Measurements from ENCODE around the gene CARMIL1. TPM values are rescaled to one million over a fixed set of nuclear protein-coding genes. Genes with fewer than 3 reads are reported as not detected.

Gene CARMIL1
- total RNA-seq, 1 experiment from 2014 or later: 25.2 TPM

GRCh38 chr6:25615471-25615870, 336.3 kb downstream of the CARMIL1 start:
- Mint-ChIP-seq H3K9me3 (ENCODE audit: unreplicated experiment) (no peaks in the 10 kb centered on the region), H3K27ac (ENCODE audit: low read depth, unreplicated experiment) (no peak overlapping the region), H3K4me3 (ENCODE audit: unreplicated experiment) (no peak overlapping the region), H3K4me1 (ENCODE audit: insufficient read depth, unreplicated experiment) (no peaks in the 10 kb centered on the region), H3K36me3 (ENCODE audit: insufficient read depth, unreplicated experiment) (peaks cover under 1% of the 10 kb centered on the region), H3K27me3 (ENCODE audit: insufficient read depth, unreplicated experiment) (no peaks in the 10 kb centered on the region)
- ChIA-PET CTCF (interaction anchor here (1.2 kb wide), 1 partner anchor 10 kb away, joined by 4 read pairs; no protein-coding TSS in a partner anchor), POLR2A (interaction anchor here (1.1 kb wide), 1 partner anchor 40 kb away, joined by 4 read pairs; no protein-coding TSS in a partner anchor)
- intact Hi-C loops (cut with micrococcal nuclease): no loop called here
- DNase-seq (ENCODE audit: unreplicated experiment): no peak
- BruUV-seq (replicated peaks): no TSS peak
- TF ChIP-seq CTCF (IDR thresholded peaks at IDR 0.05; ENCODE audit: unreplicated experiment): no peak

- no peaks in the 10 kb centered on the region for H3K9me3 Mint-ChIP-seq (ENCODE audit: unreplicated experiment)
- no peaks in the 10 kb centered on the region for H3K4me1 Mint-ChIP-seq (ENCODE audit: insufficient read depth, unreplicated experiment)
- BruUV-seq (replicated peaks): no TSS peak
- peaks cover 10% of the 10 kb centered on the region for H3K36me3 Mint-ChIP-seq (ENCODE audit: insufficient read depth, unreplicated experiment)
- POLR2A ChIA-PET: interaction anchor here (0.6 kb wide), 1 partner anchor 13 kb away, joined by 3 read pairs; no protein-coding TSS in a partner anchor
- no peak overlapping the region for H3K4me3 Mint-ChIP-seq (ENCODE audit: unreplicated experiment)
- no peak overlapping the region for H3K27ac Mint-ChIP-seq (ENCODE audit: low read depth, unreplicated experiment)
- no peak for TF ChIP-seq CTCF (IDR thresholded peaks at IDR 0.05; ENCODE audit: unreplicated experiment)
- DNase-seq (ENCODE audit: unreplicated experiment): no peak
- CTCF ChIA-PET: interaction anchor here (0.6 kb wide), 1 partner anchor 13 kb away, joined by 3 read pairs; no protein-coding TSS in a partner anchor
- H3K27me3 Mint-ChIP-seq (ENCODE audit: insufficient read depth, unreplicated experiment): no peaks in the 10 kb centered on the region
- intact Hi-C loops (cut with micrococcal nuclease): no loop called here
Observed at GRCh38 chr6:25617997-25618396, 338.8 kb downstream of the CARMIL1 start.

- Mint-ChIP-seq H3K27ac (ENCODE audit: low read depth, unreplicated experiment) (no peak overlapping the region), H3K27me3 (ENCODE audit: insufficient read depth, unreplicated experiment) (no peaks in the 10 kb centered on the region), H3K4me3 (ENCODE audit: unreplicated experiment) (no peak overlapping the region), H3K36me3 (ENCODE audit: insufficient read depth, unreplicated experiment) (peaks cover 10% of the 10 kb centered on the region), H3K9me3 (ENCODE audit: unreplicated experiment) (no peaks in the 10 kb centered on the region), H3K4me1 (ENCODE audit: insufficient read depth, unreplicated experiment) (no peaks in the 10 kb centered on the region)
- no peak for TF ChIP-seq CTCF (IDR thresholded peaks at IDR 0.05; ENCODE audit: unreplicated experiment)
- CTCF ChIA-PET: interaction anchor here (0.7 to 0.8 kb wide), 3 partner anchors 18 to 55 kb away, joined by 3 to 4 read pairs (median 3); no protein-coding TSS in a partner anchor
- intact Hi-C loops (cut with micrococcal nuclease): no loop called here
- BruUV-seq (replicated peaks): no TSS peak
- DNase-seq (ENCODE audit: unreplicated experiment): no peak
- POLR2A ChIA-PET: no interaction called here
Observed at GRCh38 chr6:25619217-25619616, 340.0 kb downstream of the CARMIL1 start.

GRCh38 chr6:25620391-25620790, 341.2 kb downstream of the CARMIL1 start:
- no TSS peak for BruUV-seq (replicated peaks)
- ChIA-PET CTCF (interaction anchor here (0.6 kb wide), 1 partner anchor 12 kb away, joined by 3 read pairs; no protein-coding TSS in a partner anchor), POLR2A (interaction anchor here (1.0 kb wide), 1 partner anchor 28 kb away, joined by 3 read pairs; no protein-coding TSS in a partner anchor)
- H3K4me3 Mint-ChIP-seq (ENCODE audit: unreplicated experiment): no peak overlapping the region
- H3K27me3 Mint-ChIP-seq (ENCODE audit: insufficient read depth, unreplicated experiment): no peaks in the 10 kb centered on the region
- no peak for DNase-seq (ENCODE audit: unreplicated experiment)
- no peaks in the 10 kb centered on the region for H3K4me1 Mint-ChIP-seq (ENCODE audit: insufficient read depth, unreplicated experiment)
- H3K36me3 Mint-ChIP-seq (ENCODE audit: insufficient read depth, unreplicated experiment): peaks cover 10% of the 10 kb centered on the region
- intact Hi-C loops (cut with micrococcal nuclease): no loop called here
- TF ChIP-seq CTCF (IDR thresholded peaks at IDR 0.05; ENCODE audit: unreplicated experiment): no peak
- no peak overlapping the region for H3K27ac Mint-ChIP-seq (ENCODE audit: low read depth, unreplicated experiment)
- no peaks in the 10 kb centered on the region for H3K9me3 Mint-ChIP-seq (ENCODE audit: unreplicated experiment)
